GM19467 (cell line): ENCODE results near the gene BCL11A.

Source experiments
- ATAC-seq: cut with Tn5 transposase; IDR thresholded peaks from one replicate; pipeline ENCODE4 v1.9.1; 2021; ENCODE audit warnings: mild to moderate bottlenecking, moderate library complexity; ENCODE audit not compliant: unreplicated experiment

Gene BCL11A

GRCh38 chr2:60469536-60470317 lies 83.7 kb downstream of the BCL11A start:
- no peak for ATAC-seq

- no peak for ATAC-seq
Measured at GRCh38 chr2:60468382-60469085, 84.9 kb downstream of the BCL11A start.

GRCh38 chr2:60466161-60466702 lies 87.2 kb downstream of the BCL11A start:
- ATAC-seq = no peak

- ATAC-seq = no peak
Measured at GRCh38 chr2:60465736-60466135, 87.7 kb downstream of the BCL11A start.

GRCh38 chr2:60463249-60463648 lies 90.2 kb downstream of the BCL11A start:
- no peak for ATAC-seq

GRCh38 chr2:60461421-60462108 lies 91.9 kb downstream of the BCL11A start:
- ATAC-seq = no peak

- no peak for ATAC-seq
Measured at GRCh38 chr2:60460577-60461420, 92.7 kb downstream of the BCL11A start.

GRCh38 chr2:60459851-60460250 lies 93.6 kb downstream of the BCL11A start:
- no peak for ATAC-seq

GRCh38 chr2:60456115-60456770 lies 97.2 kb downstream of the BCL11A start:
- no peak for ATAC-seq

- ATAC-seq = no peak
Measured at GRCh38 chr2:60453872-60454271, 99.6 kb downstream of the BCL11A start.

GRCh38 chr2:60453301-60453700 lies 100.2 kb downstream of the BCL11A start:
- no peak for ATAC-seq

GRCh38 chr2:60450488-60450887 lies 103.0 kb downstream of the BCL11A start:
- no peak for ATAC-seq

GRCh38 chr2:60447943-60448342 lies 105.5 kb downstream of the BCL11A start:
- ATAC-seq = no peak

GRCh38 chr2:60446413-60447267 lies 106.8 kb downstream of the BCL11A start:
- ATAC-seq = peak; percentile 81

- no peak for ATAC-seq
Measured at GRCh38 chr2:60445684-60446179, 107.7 kb downstream of the BCL11A start.

- ATAC-seq = no peak
Measured at GRCh38 chr2:60442608-60443007, 110.8 kb downstream of the BCL11A start.

- ATAC-seq = no peak
Measured at GRCh38 chr2:60441800-60442199, 111.7 kb downstream of the BCL11A start.

- no peak for ATAC-seq
Measured at GRCh38 chr2:60440767-60441163, 112.7 kb downstream of the BCL11A start.
